H1 (cell line): ENCODE measurements around the gene RALY. TPM values are rescaled to one million over a fixed set of nuclear protein-coding genes. Genes with fewer than 3 reads are reported as not detected.

Experiments used
- CTCF ChIA-PET: fragments of 300-600 bp; sonication (Branson Sonifier 250); formaldehyde crosslinking; loops from one replicate; lab custom pipeline; 2021; ENCODE audit not compliant: partially characterized antibody; lab: Charles Lee
- POLR2A ChIA-PET: fragments of 300-600 bp; sonication (Branson Sonifier 250); formaldehyde crosslinking; loops from one replicate; lab custom pipeline; 2021; ENCODE audit warnings: inconsistent platforms; ENCODE audit not compliant: partially characterized antibody; lab: Charles Lee
- DNase-seq, 2 experiments: peaks; one replicate each; pipeline versions ENCODE4 v3.0.0 to v3.0.0-alpha.2; 2010 to 2022; ENCODE audit warnings: low spot score in 2 of 2, low read depth in 1 of 2, mixed read lengths in 1 of 2
- FAIRE-seq: peaks from 2 replicates; lab custom pipeline; 2011; peaks lifted over from hg19 to GRCh38; lab: Jason Lieb, UNC
- H2AFZ ChIP-seq: 2 replicates; pipeline ENCODE4 v1.8.1; 2012; ENCODE audit warnings: low read length, inconsistent platforms
- H2AK5ac ChIP-seq: 2 replicates; pipeline ENCODE4 v1.6.1; 2013; ENCODE audit warnings: low read depth, low read length
- H2BK120ac ChIP-seq: replicated peaks from 2 replicates; pipeline ENCODE3; 2013; ENCODE audit warnings: low read depth, low read length, inconsistent platforms
- H2BK12ac ChIP-seq: 2 replicates; pipeline ENCODE4 v1.6.1; 2013; ENCODE audit warnings: low read depth, low read length
- H2BK15ac ChIP-seq: 2 replicates; pipeline ENCODE4 v1.6.1; 2013; ENCODE audit warnings: low read length
- H2BK20ac ChIP-seq: 2 replicates; pipeline ENCODE4 v1.6.1; 2013; ENCODE audit warnings: low read length
- H2BK5ac ChIP-seq: 2 replicates; pipeline ENCODE4 v1.6.1; 2013; ENCODE audit warnings: low read depth, low read length
- H3K14ac ChIP-seq: 2 replicates; pipeline ENCODE4 v1.6.1; 2013; ENCODE audit warnings: inconsistent platforms; ENCODE audit not compliant: insufficient read length
- H3K18ac ChIP-seq: 2 replicates; pipeline ENCODE4 v1.6.1; 2013; ENCODE audit warnings: low read length; ENCODE audit errors: extremely low read depth
- H3K23ac ChIP-seq: 2 replicates; pipeline ENCODE4 v1.6.1; 2013; ENCODE audit warnings: inconsistent platforms; ENCODE audit not compliant: insufficient read length
- H3K23me2 ChIP-seq: 2 replicates; pipeline ENCODE4 v1.6.1; 2013; ENCODE audit warnings: low read depth, low read length
- H3K27ac ChIP-seq: 2 replicates; pipeline ENCODE4 v1.6.1; 2011; ENCODE audit warnings: low read depth, low read length, inconsistent platforms
- H3K27me3 ChIP-seq, 4 experiments: replicated peaks in 1 of 4; 1 replicate in 1 of 4; 2 replicates in 3 of 4; pipeline versions ENCODE4 v1.6.1 to v1.8.1; 2011 to 2013; ENCODE audit warnings: low read length in 3 of 4, mild to moderate bottlenecking in 3 of 4, inconsistent platforms in 2 of 4, mixed read lengths in 2 of 4, moderate library complexity in 1 of 4; ENCODE audit not compliant: control insufficient read depth in 3 of 4, insufficient read depth in 3 of 4; ENCODE audit errors: extremely low read depth in 1 of 4
- H3K36me3 ChIP-seq, 4 experiments: 2 replicates each; pipeline versions ENCODE4 v1.6.1 to v1.8.1; 2011 to 2013; ENCODE audit warnings: mild to moderate bottlenecking in 4 of 4, low read length in 3 of 4, moderate library complexity in 2 of 4, control low read depth in 1 of 4, inconsistent platforms in 1 of 4; ENCODE audit not compliant: insufficient read depth in 4 of 4, control insufficient read depth in 2 of 4
- H3K4ac ChIP-seq: replicated peaks from 2 replicates; pipeline ENCODE3; 2013; ENCODE audit warnings: low read length, low read depth, mixed read lengths, inconsistent platforms; ENCODE audit not compliant: insufficient read length
- H3K4me1 ChIP-seq, 4 experiments: replicated peaks in 1 of 4; 1 replicate in 1 of 4; 2 replicates in 3 of 4; pipeline versions ENCODE4 v1.6.1 to v1.8.1; 2011 to 2013; ENCODE audit warnings: low read length in 3 of 4, inconsistent platforms in 2 of 4, mixed read lengths in 1 of 4; ENCODE audit not compliant: insufficient read depth in 4 of 4, control insufficient read depth in 3 of 4
- H3K4me2 ChIP-seq, 2 experiments: 2 replicates each; pipeline versions ENCODE4 v1.6.1 to v1.8.1; 2011 to 2013; ENCODE audit warnings: low read depth in 2 of 2, low read length in 2 of 2, control low read depth in 1 of 2, inconsistent platforms in 1 of 2, mild to moderate bottlenecking in 1 of 2; ENCODE audit not compliant: insufficient read depth in 1 of 2
- H3K4me3 ChIP-seq, 4 experiments: fragments of 200-600, 300-600 bp in 1 of 4; sonication (generic), shearing (Covaris generic), sonication (Bioruptor Twin) in 1 of 4; 2 replicates each; pipeline versions ENCODE4 v1.5.1 to v1.8.1; 2011 to 2016; ENCODE audit warnings: low read length in 4 of 4, low read depth in 3 of 4, control low read depth in 2 of 4, inconsistent platforms in 2 of 4, mild to moderate bottlenecking in 2 of 4, mixed read lengths in 1 of 4, moderate library complexity in 1 of 4; ENCODE audit not compliant: insufficient read depth in 2 of 4; ENCODE audit errors: extremely low read depth in 1 of 4
- H3K56ac ChIP-seq: replicated peaks from 2 replicates; pipeline ENCODE3; 2013; ENCODE audit warnings: low read depth, mild to moderate bottlenecking, mixed read lengths, low read length, inconsistent platforms; ENCODE audit not compliant: insufficient read length
- H3K79me1 ChIP-seq: 2 replicates; pipeline ENCODE4 v1.6.1; 2013; ENCODE audit warnings: low read depth, low read length, control low read depth
- H3K79me2 ChIP-seq, 2 experiments: 2 replicates each; pipeline versions ENCODE4 v1.6.1 to v1.8.1; 2012 to 2013; ENCODE audit warnings: low read length in 2 of 2, mild to moderate bottlenecking in 2 of 2, inconsistent platforms in 1 of 2; ENCODE audit not compliant: insufficient read depth in 2 of 2, control insufficient read depth in 1 of 2
- H3K9ac ChIP-seq, 4 experiments: replicated peaks in 1 of 4; 1 replicate in 1 of 4; 2 replicates in 3 of 4; pipeline versions ENCODE4 v1.6.1 to v1.8.1; 2011 to 2013; ENCODE audit warnings: low read depth in 3 of 4, low read length in 3 of 4, control low read depth in 2 of 4, mild to moderate bottlenecking in 2 of 4, moderate library complexity in 2 of 4, inconsistent platforms in 1 of 4; ENCODE audit errors: extremely low read depth in 1 of 4
- H3K9me3 ChIP-seq, 2 experiments: 2 replicates each; pipeline versions ENCODE4 v1.6.1 to v1.8.1; 2012 to 2013; ENCODE audit warnings: mild to moderate bottlenecking in 2 of 2, moderate library complexity in 2 of 2, control low read depth in 1 of 2, inconsistent platforms in 1 of 2, low read depth in 1 of 2, low read length in 1 of 2, mixed read lengths in 1 of 2; ENCODE audit not compliant: insufficient read depth in 2 of 2
- H4K20me1 ChIP-seq, 2 experiments: replicated peaks in 1 of 2; 2 replicates each; pipeline versions ENCODE3 to v1.8.1; 2011 to 2013; ENCODE audit warnings: inconsistent platforms in 2 of 2, low read length in 2 of 2, mild to moderate bottlenecking in 1 of 2; ENCODE audit not compliant: insufficient read depth in 2 of 2, control insufficient read depth in 1 of 2
- H4K5ac ChIP-seq: 2 replicates; pipeline ENCODE4 v1.6.1; 2013; ENCODE audit warnings: low read length, low read depth, mixed read lengths, inconsistent platforms; ENCODE audit not compliant: insufficient read length
- H4K8ac ChIP-seq: 2 replicates; pipeline ENCODE4 v1.8.0; 2013; ENCODE audit warnings: mild to moderate bottlenecking, moderate library complexity, low read length, inconsistent platforms; ENCODE audit not compliant: insufficient read depth; ENCODE audit errors: extremely low read depth
- H4K91ac ChIP-seq: replicated peaks from 2 replicates; pipeline ENCODE3; 2013; ENCODE audit warnings: low read length, mixed read lengths, inconsistent platforms; ENCODE audit not compliant: insufficient read length
- ATF3 ChIP-seq: IDR thresholded peaks from 2 replicates; pipeline ENCODE4 v1.6.1; 2011; ENCODE audit warnings: low read depth, mild to moderate bottlenecking, low read length; ENCODE audit not compliant: insufficient read depth
- CBX5 ChIP-seq: fragments of 300-800, 300-1000 bp; sonication (generic); IDR thresholded peaks from 2 replicates; pipeline ENCODE4 v1.7.1; 2016; ENCODE audit warnings: antibody characterized with exemption, low read length, low read depth
- CEBPB ChIP-seq: IDR thresholded peaks from 2 replicates; pipeline ENCODE4 v1.6.1; 2012; ENCODE audit warnings: low read depth, low read length
- CHD1 ChIP-seq: IDR thresholded peaks from 2 replicates; pipeline ENCODE4 v1.6.1; 2012; ENCODE audit warnings: low read depth, low read length, improper control_type of control experiment
- CHD2 ChIP-seq: IDR thresholded peaks from 2 replicates; pipeline ENCODE4 v1.6.1; 2012; ENCODE audit warnings: low read length, improper control_type of control experiment
- EGR1 ChIP-seq: IDR thresholded peaks from 2 replicates; pipeline ENCODE4 v1.6.1; 2011; ENCODE audit warnings: low read depth, low read length, borderline replicate concordance
- KDM5A ChIP-seq: fragments of 200-600 bp; IDR thresholded peaks from 2 replicates; pipeline ENCODE4 v1.7.1; 2012; ENCODE audit warnings: mild to moderate bottlenecking, low read length, inconsistent platforms, mixed read lengths
- MAFK ChIP-seq: IDR thresholded peaks from 2 replicates; pipeline ENCODE4 v1.6.1; 2012; ENCODE audit warnings: low read depth, mild to moderate bottlenecking, improper control_type of control experiment, low read length
- PHF8 ChIP-seq: fragments of 200-600 bp; sonication (generic); conservative IDR thresholded peaks from 2 replicates; pipeline ENCODE4 v1.7.1; 2012; ENCODE audit warnings: low read depth, mild to moderate bottlenecking, inconsistent platforms, low read length, moderate library complexity
- RNF2 ChIP-seq: fragments of 200-900, 300-1000 bp; sonication (generic); IDR thresholded peaks from 2 replicates; pipeline ENCODE4 v1.7.1; 2016; ENCODE audit warnings: borderline replicate concordance, low read depth, mild to moderate bottlenecking, antibody characterized with exemption, low read length; ENCODE audit not compliant: poor library complexity, severe bottlenecking; ENCODE audit errors: missing control alignments
- SRF ChIP-seq: IDR thresholded peaks from 2 replicates; pipeline ENCODE4 v1.6.1; 2011; ENCODE audit warnings: mild to moderate bottlenecking, low read depth, low read length, moderate library complexity
- TAF1 ChIP-seq: IDR thresholded peaks from 2 replicates; pipeline ENCODE4 v1.6.1; 2011; ENCODE audit warnings: mild to moderate bottlenecking, low read depth, low read length
- TBP ChIP-seq: IDR thresholded peaks from 2 replicates; pipeline ENCODE4 v1.6.1; 2011; ENCODE audit warnings: low read depth, low read length, improper control_type of control experiment
- TCF12 ChIP-seq: IDR thresholded peaks from 2 replicates; pipeline ENCODE4 v1.6.1; 2011; ENCODE audit warnings: low read depth, mild to moderate bottlenecking, low read length
- TEAD4 ChIP-seq: IDR thresholded peaks from 2 replicates; pipeline ENCODE4 v1.6.1; 2012; ENCODE audit warnings: low read depth, low read length, inconsistent platforms, mixed read lengths
- polyA plus RNA-seq, 7 experiments: library from polyadenylated mRNA; depleted of rRNA in 3 of 7; stranded (reverse) in 5 of 7; unstranded in 2 of 7; fragments of >200 nt in 5 of 7; fragments of 200-250 nt in 2 of 7; gene quantifications; 1 replicate in 5 of 7; 2 replicates in 1 of 7; 4 replicates in 1 of 7; pipeline versions ENCODE4 v1.2.1 to v1.2.3, GENCODE V29; 2011 to 2013; ENCODE audit warnings: missing spikeins in 2 of 7, mixed read lengths in 2 of 7
- total RNA-seq: library from RNA; stranded (reverse); fragmentation: NEBNext Ultra II Directional; extraction: Animal tissue kit (Norgen Biotek cat#: 25700); gene quantifications from 2 replicates; pipeline ENCODE4 v1.2.1, GENCODE V29; 2021

RALY gene
- total and polyA plus RNA-seq, 2 of the 8 experiments (the other 6 are each of a cell fraction or from before 2014, with no cell fraction given): 133 to 148 TPM

- ChIA-PET CTCF (interaction anchor here (0.6 to 2.9 kb wide), 4 partner anchors 17 to 1767 kb away, joined by 3 to 15 read pairs (median 4); no protein-coding TSS in a partner anchor), POLR2A (interaction anchor here (1.3 kb wide), 1 partner anchor 50 kb away, joined by 4 read pairs; the partner anchor contains the start of gene RALY)
- DNase-seq (no peak), FAIRE-seq (no peak)
- Histone ChIP-seq H3K36me3 (no peaks in the 10 kb centered on the region), H3K79me2 (peaks cover 0 to 66% of the 10 kb centered on the region in 2 experiments; a peak in 3 of 4 replicates), H3K4ac (no peak overlapping the region), H2AFZ (no peak overlapping the region), H3K4me2 (no peak overlapping the region), H3K27ac (no peak overlapping the region), H4K8ac (no peak overlapping the region), H2BK20ac (no peak overlapping the region), H2BK120ac (no peak overlapping the region), H3K23me2 (no peaks in the 10 kb centered on the region), H3K56ac (no peak overlapping the region), H4K5ac (no peak overlapping the region), H3K4me1 (peaks cover 6 to 24% (median 9%) of the 10 kb centered on the region in 4 experiments), H2AK5ac (no peak overlapping the region), H3K27me3 (no peaks in the 10 kb centered on the region), H3K18ac (no peak overlapping the region), H4K91ac (no peak overlapping the region), H3K9me3 (no peaks in the 10 kb centered on the region), H2BK15ac (no peak overlapping the region), H3K23ac (no peak overlapping the region), H2BK12ac (no peak overlapping the region), H2BK5ac (no peak overlapping the region), H3K14ac (no peak overlapping the region), H4K20me1 (peaks cover 13 to 14% of the 10 kb centered on the region in 2 experiments), H3K4me3 (no peak overlapping the region), H3K79me1 (peaks cover 11% of the 10 kb centered on the region), H3K9ac (no peak overlapping the region)
- TF ChIP-seq SRF (no peak), CHD2 (no peak), CHD1 (no peak), KDM5A (no peak), TAF1 (no peak), PHF8 (no peak), EGR1 (no peak), CBX5 (no peak), MAFK (no peak), RNF2 (no peak), TBP (no peak), ATF3 (no peak), TEAD4 (no peak), TCF12 (no peak), CEBPB (no peak)
Measured at GRCh38 chr20:34043025-34043424, 49.3 kb downstream of the RALY start.
